Measurements from ENCODE around the gene SSBP3.
"Not testable (repeated sequence)": the region's sequence is repeated elsewhere in the genome, so short reads cannot be mapped to it uniquely, and the experiment has no call there.

SSBP3 gene

GRCh38 chr1:54347955-54348699, 58.1 kb downstream of the SSBP3 start:
- DNase-seq: no peak

GRCh38 chr1:54347261-54347954, 58.8 kb downstream of the SSBP3 start:
- DNase-seq: no peak

- not testable (repeated sequence) for DNase-seq
Measured at GRCh38 chr1:54345548-54345947, 60.6 kb downstream of the SSBP3 start.

GRCh38 chr1:54345116-54345515, 61.1 kb downstream of the SSBP3 start:
- no peak for DNase-seq

- DNase-seq: no peak
Measured at GRCh38 chr1:54342742-54343687, 63.2 kb downstream of the SSBP3 start.

- no peak for DNase-seq
Measured at GRCh38 chr1:54342288-54342687, 63.9 kb downstream of the SSBP3 start.

GRCh38 chr1:54341763-54342162, 64.4 kb downstream of the SSBP3 start:
- no peak for DNase-seq

- no peak for DNase-seq
Measured at GRCh38 chr1:54340878-54341277, 65.3 kb downstream of the SSBP3 start.

GRCh38 chr1:54340434-54340833, 65.8 kb downstream of the SSBP3 start:
- no peak for DNase-seq

GRCh38 chr1:54339126-54339525, 67.1 kb downstream of the SSBP3 start:
- DNase-seq: no peak

GRCh38 chr1:54338464-54338863, 67.7 kb downstream of the SSBP3 start:
- no peak for DNase-seq

- DNase-seq: no peak
Measured at GRCh38 chr1:54337928-54338327, 68.3 kb downstream of the SSBP3 start.

- no peak for DNase-seq
Measured at GRCh38 chr1:54337034-54337433, 69.2 kb downstream of the SSBP3 start.

GRCh38 chr1:54336116-54336515, 70.1 kb downstream of the SSBP3 start:
- DNase-seq: no peak

- no peak for DNase-seq
Measured at GRCh38 chr1:54335755-54336108, 70.5 kb downstream of the SSBP3 start.

- no peak for DNase-seq
Measured at GRCh38 chr1:54335011-54335754, 71.0 kb downstream of the SSBP3 start.

GRCh38 chr1:54332781-54333585, 73.2 kb downstream of the SSBP3 start:
- DNase-seq: no peak

GRCh38 chr1:54331843-54332463, 74.2 kb downstream of the SSBP3 start:
- no peak for DNase-seq

GRCh38 chr1:54331091-54331772, 75.0 kb downstream of the SSBP3 start:
- DNase-seq: no peak

- no peak for DNase-seq
Measured at GRCh38 chr1:54329312-54330003, 76.7 kb downstream of the SSBP3 start.

Data from stimulated activated naive CD4-positive, alpha-beta T cell treated with Interleukin-2 at 50 U/mL for 16 hours (primary cell).